Thymus (tissue), 11 donors: Measurements from ENCODE around the gene LIN9. TPM values are rescaled to one million over a fixed set of nuclear protein-coding genes. Genes with fewer than 3 reads are reported as not detected.

Source experiments
- DNase-seq, 9 donors: peaks; one replicate each; pipeline ENCODE4 v3.0.0-alpha.2; 2013; ENCODE audit warnings: low spot score in 9 of 9, low read depth in 6 of 9, missing footprints in 1 of 9
- H3K27ac ChIP-seq, 2 donors: one replicate each; pipeline ENCODE4 v1.5.1; 2013; ENCODE audit warnings: control low read depth in 1 of 2, low read depth in 1 of 2, low read length in 1 of 2, mild to moderate bottlenecking in 1 of 2, moderate library complexity in 1 of 2
- H3K27me3 ChIP-seq, 2 donors: one replicate each; pipeline ENCODE4 v1.5.1; 2013; ENCODE audit warnings: low read length in 1 of 2; ENCODE audit not compliant: control insufficient read depth in 2 of 2, insufficient read depth in 1 of 2
- H3K36me3 ChIP-seq, 2 donors: one replicate each; pipeline ENCODE4 v1.5.1; 2013; ENCODE audit warnings: low read length in 1 of 2, mild to moderate bottlenecking in 1 of 2, moderate library complexity in 1 of 2; ENCODE audit not compliant: control insufficient read depth in 2 of 2, insufficient read depth in 2 of 2
- H3K4me1 ChIP-seq, 2 donors: one replicate each; pipeline ENCODE4 v1.5.1; 2013; ENCODE audit warnings: low read length in 2 of 2; ENCODE audit not compliant: control insufficient read depth in 2 of 2, insufficient read depth in 2 of 2
- H3K4me3 ChIP-seq, 2 donors: one replicate each; pipeline ENCODE4 v1.5.1; 2013; ENCODE audit warnings: low read length in 2 of 2, control low read depth in 1 of 2, mild to moderate bottlenecking in 1 of 2
- H3K9me3 ChIP-seq, 2 donors: one replicate each; pipeline ENCODE4 v1.5.1; 2013; ENCODE audit warnings: low read length in 1 of 2, mild to moderate bottlenecking in 1 of 2; ENCODE audit not compliant: control insufficient read depth in 2 of 2, insufficient read depth in 1 of 2
- WGBS: extraction: QIAGEN DNeasy Blood & Tissue Kit; methylation state at CpG from one replicate; pipeline ENCODE4 v1.1.7; 2013; 5-methylcytosine and 5-hydroxymethylcytosine counted together
- polyA plus RNA-seq: library from polyadenylated mRNA; stranded (reverse); fragments of 200-250 nt; gene quantifications from one replicate; pipeline ENCODE4 v1.2.3, GENCODE V29; 2013
- total RNA-seq: library from RNA; stranded (reverse); fragments of 120-200 nt; gene quantifications from one replicate; pipeline ENCODE4 v1.2.4, GENCODE V29; 2013
- donor health status: healthy.

LIN9 gene
- total and polyA plus RNA-seq, 2 donors: 5.5 to 13.3 TPM

DNA sequence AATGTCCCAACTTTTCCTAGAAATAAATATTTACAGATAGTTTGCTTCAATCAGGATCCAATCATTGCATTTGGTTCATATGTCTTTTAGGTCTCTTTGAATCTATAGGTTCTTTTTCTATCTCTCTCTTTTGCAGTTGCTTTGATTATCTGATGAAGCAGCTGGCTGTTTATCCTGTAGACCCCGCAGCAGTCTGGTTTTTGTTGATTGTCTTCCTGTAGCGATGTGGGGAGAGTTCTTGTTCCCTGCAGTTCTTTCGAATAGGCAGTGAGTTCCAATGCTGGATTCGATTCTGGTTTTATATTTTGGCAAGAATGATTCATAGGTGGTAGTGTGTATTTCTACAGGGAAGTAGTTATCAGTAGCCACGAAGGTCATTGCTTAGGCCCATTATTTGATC, 92.9 kb downstream of the LIN9 start:
- H3K27me3 ChIP-seq: peaks cover 0 to 5% of the 10 kb centered on the region in 2 donors
- H3K4me1 ChIP-seq: no peaks in the 10 kb centered on the region
- DNase-seq: no peak
- WGBS: 88% methylated on average over 5 of the region's 5 CpGs
- no peaks in the 10 kb centered on the region for H3K36me3 ChIP-seq
- H3K27ac ChIP-seq: no peak overlapping the region
- H3K4me3 ChIP-seq: no peak overlapping the region
- H3K9me3 ChIP-seq: no peaks in the 10 kb centered on the region

DNA sequence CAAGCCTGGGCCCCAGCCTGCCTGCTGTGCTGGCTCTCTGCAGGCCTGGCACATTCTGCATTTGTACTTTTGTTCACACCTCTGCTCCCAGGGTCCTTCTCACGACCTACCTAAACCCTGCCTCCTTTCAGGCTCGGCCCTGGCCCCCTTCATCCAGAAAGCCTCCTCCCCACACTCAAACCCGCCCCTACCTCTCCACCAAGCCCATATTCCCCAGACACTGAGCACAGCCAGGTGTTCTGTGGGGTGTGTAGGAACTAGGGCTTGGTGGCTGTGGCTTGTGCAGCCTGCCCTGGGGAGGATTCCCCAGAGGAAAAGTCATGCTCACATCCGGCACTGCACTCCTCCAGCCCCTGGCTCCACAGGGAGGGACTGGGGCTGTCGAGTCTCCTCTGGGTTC, 93.7 kb downstream of the LIN9 start:
- H3K9me3 ChIP-seq: no peaks in the 10 kb centered on the region
- no peaks in the 10 kb centered on the region for H3K36me3 ChIP-seq
- DNase-seq: no peak
- no peak overlapping the region for H3K4me3 ChIP-seq
- WGBS: 89% methylated on average over 5 of the region's 5 CpGs
- no peaks in the 10 kb centered on the region for H3K27me3 ChIP-seq
- H3K27ac ChIP-seq: no peak overlapping the region
- peaks cover 0 to 3% of the 10 kb centered on the region in 2 donors for H3K4me1 ChIP-seq

- H3K27ac ChIP-seq: no peak overlapping the region
- 96% methylated on average over 8 of the region's 8 CpGs for WGBS
- H3K36me3 ChIP-seq: no peaks in the 10 kb centered on the region
- no peaks in the 10 kb centered on the region for H3K27me3 ChIP-seq
- DNase-seq: no peak
- H3K9me3 ChIP-seq: no peaks in the 10 kb centered on the region
- peaks cover 0 to 3% of the 10 kb centered on the region in 2 donors for H3K4me1 ChIP-seq
- H3K4me3 ChIP-seq: no peak overlapping the region
Measured at GRCh38 chr1:226212545-226212944, 96.4 kb downstream of the LIN9 start.

DNA sequence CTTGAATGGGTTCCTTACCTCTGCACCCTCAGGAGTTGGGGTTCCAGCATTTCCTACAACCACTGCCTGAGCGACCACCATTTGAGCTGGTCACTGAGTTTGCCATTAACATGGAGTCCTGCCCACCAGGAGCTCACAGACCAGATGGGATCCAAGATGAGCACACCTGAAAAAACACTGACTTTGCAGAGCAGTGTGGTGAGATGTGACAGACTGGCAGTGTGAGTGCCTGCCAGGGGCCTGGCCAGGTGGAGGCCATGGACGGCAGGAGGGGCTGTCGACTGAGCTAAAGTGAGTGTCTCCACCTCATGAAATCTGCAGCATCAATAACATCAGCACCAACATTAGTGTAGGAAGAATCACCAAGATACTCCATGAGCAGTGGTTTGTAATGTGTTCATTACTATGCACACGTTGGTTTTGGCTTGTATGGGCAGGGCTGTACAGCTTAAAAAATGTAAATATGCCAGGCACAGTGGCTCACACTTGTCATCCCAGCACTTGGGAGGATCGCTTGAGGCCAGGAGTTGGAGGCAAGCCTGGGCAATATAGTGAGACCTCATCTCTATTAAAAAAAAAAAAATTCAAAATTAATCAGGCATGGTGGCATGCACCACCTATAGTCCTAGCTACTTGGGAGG, 97.7 kb downstream of the LIN9 start:
- Histone ChIP-seq H3K9me3 (no peaks in the 10 kb centered on the region), H3K36me3 (no peaks in the 10 kb centered on the region), H3K4me3 (no peak overlapping the region), H3K27me3 (no peaks in the 10 kb centered on the region), H3K4me1 (peaks cover 0 to 3% of the 10 kb centered on the region in 2 donors), H3K27ac (no peak overlapping the region)
- WGBS: 95% methylated on average over 5 of the region's 5 CpGs
- DNase-seq: no peak

DNA sequence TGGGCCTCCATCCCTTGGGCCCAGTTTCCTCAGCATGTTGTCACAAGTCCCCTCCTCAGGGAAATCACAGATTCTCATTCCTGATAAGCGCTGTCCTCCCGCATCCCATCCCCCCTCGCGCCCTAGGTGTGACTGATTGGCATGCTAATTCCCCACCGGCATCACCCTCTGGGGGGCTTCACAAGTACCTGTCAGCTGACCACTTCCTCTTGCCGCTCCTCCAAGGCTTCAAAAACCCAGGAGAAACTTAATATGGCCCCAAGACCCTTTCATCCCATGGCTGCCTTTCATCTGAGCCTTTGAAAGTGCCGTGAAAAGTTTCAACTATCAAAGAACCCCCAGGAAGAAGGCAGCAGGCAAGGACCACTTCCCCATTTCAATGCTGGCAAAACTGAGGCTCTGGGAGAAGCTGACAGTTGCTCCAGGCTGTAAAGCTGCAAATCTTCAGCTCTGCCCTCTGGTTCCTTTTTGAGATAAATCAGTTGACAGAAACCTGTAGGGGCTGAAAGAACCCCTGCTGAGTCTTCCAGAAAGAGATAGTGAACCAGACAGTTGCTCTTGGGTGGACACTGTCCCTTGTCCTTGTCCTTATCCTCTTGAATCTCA, 98.3 kb downstream of the LIN9 start:
- Histone ChIP-seq H3K4me1 (peaks cover 0 to 3% of the 10 kb centered on the region in 2 donors), H3K27me3 (no peaks in the 10 kb centered on the region), H3K36me3 (no peaks in the 10 kb centered on the region), H3K27ac (no peak overlapping the region), H3K9me3 (no peaks in the 10 kb centered on the region), H3K4me3 (no peak overlapping the region)
- DNase-seq: no peak
- WGBS: 86% methylated on average over 7 of the region's 7 CpGs

GRCh38 chr1:226209307-226210059, 99.5 kb downstream of the LIN9 start:
- no peaks in the 10 kb centered on the region for H3K27me3 ChIP-seq
- no peak for DNase-seq
- WGBS: 95% methylated on average over 17 of the region's 17 CpGs
- H3K9me3 ChIP-seq: no peaks in the 10 kb centered on the region
- no peak overlapping the region for H3K4me3 ChIP-seq
- H3K36me3 ChIP-seq: no peaks in the 10 kb centered on the region
- peaks cover 0 to 3% of the 10 kb centered on the region in 2 donors for H3K4me1 ChIP-seq
- no peak overlapping the region for H3K27ac ChIP-seq

DNA sequence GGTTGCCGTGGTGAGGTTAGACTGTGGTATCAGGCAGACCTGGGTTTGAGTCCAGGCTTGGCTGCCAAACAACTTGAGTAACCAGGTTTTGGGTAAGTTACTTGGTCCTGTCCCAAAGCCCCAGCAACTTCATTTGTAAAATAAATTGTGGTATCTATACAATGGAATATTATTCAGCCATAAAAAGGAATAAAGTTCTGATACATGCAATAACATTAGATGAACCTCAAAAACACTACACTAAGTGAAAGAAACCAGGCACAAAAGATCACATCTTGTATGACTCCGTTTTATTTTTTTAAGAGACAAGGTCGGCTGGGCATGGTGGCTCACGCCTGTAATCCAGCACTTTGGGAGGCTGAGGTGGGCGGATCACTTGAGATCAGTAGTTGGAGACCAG, 101.9 kb downstream of the LIN9 start:
- H3K9me3 ChIP-seq: no peaks in the 10 kb centered on the region
- H3K4me3 ChIP-seq: no peak overlapping the region
- no peaks in the 10 kb centered on the region for H3K36me3 ChIP-seq
- H3K27ac ChIP-seq: no peak overlapping the region
- 88% methylated on average over 5 of the region's 5 CpGs for WGBS
- H3K4me1 ChIP-seq: peaks cover 0 to 3% of the 10 kb centered on the region in 2 donors
- H3K27me3 ChIP-seq: no peaks in the 10 kb centered on the region
- DNase-seq: no peak

- H3K27me3 ChIP-seq: no peaks in the 10 kb centered on the region
- DNase-seq: no peak
- H3K4me3 ChIP-seq: no peak overlapping the region
- no peaks in the 10 kb centered on the region for H3K36me3 ChIP-seq
- no peaks in the 10 kb centered on the region for H3K4me1 ChIP-seq
- H3K9me3 ChIP-seq: no peaks in the 10 kb centered on the region
- H3K27ac ChIP-seq: no peak overlapping the region
Measured at GRCh38 chr1:226204198-226204597, 104.8 kb downstream of the LIN9 start.

GRCh38 chr1:226203655-226204054, 105.3 kb downstream of the LIN9 start:
- no peaks in the 10 kb centered on the region for H3K27me3 ChIP-seq
- no peak overlapping the region for H3K27ac ChIP-seq

More at GRCh38 chr1:226203655-226204054, 105.3 kb downstream of the LIN9 start:
- WGBS: 94% methylated on average over 4 of the region's 4 CpGs
- Histone ChIP-seq H3K9me3 (no peaks in the 10 kb centered on the region), H3K4me1 (no peaks in the 10 kb centered on the region), H3K36me3 (no peaks in the 10 kb centered on the region), H3K4me3 (no peak overlapping the region)
- no peak for DNase-seq
